Midbrain (tissue), 1 donor: ENCODE results near the gene MRPL21.
A peak's percentile ranks its signal among the peaks of the same experiment; 100 is the strongest.

Source experiments
- DNase-seq: peaks from one replicate; lab custom pipeline; 2025; lab: John Stamatoyannopoulos, UW

MRPL21 gene

DNA sequence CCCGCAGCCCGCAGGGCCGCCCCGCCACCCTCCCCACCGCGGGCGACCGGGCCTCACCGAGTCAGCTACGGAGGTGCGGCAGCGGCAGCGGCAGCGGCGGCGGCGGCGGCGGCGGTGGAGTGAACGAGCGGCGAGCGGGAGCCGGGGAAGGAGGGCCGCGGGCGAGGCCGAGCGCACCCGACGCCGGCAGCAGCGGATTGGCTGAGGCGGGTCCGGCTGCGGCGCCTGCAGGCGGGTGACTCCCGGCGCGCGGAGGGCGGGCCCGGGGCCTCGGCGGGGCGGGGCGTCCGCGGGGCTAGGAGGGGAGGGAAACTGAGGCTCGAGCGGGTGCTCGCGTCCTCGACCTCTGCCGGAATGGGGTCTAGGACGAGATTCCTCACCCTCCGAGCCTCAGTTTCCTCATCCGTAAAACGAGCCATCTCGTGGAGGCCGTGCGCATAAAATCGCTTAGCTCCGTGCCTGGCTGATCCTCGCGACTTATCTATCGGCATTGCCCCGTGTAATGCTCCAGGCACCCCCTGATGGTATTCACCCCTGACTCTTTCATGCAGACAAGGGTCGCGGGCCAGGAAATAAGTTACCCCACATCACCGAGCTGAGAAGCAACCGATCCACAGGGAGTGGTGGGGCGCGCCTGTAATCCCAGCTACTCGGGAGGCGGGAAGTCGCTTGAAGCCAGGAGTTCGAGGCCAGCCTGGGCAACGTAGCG, 61.8 kb downstream of the MRPL21 start, which contains the start of gene CPT1A:
CPT1A (minus strand) TSS at position 199 of the 709 bp plus-strand sequence. CDS start 26,442 bp downstream, outside the sequence.
- DNase-seq = peak; percentile 27
